ENCODE data around the gene ISG20. TPM values are rescaled to one million over a fixed set of nuclear protein-coding genes. Genes with fewer than 3 reads are reported as not detected.

ISG20 gene
- total and polyA plus RNA-seq, 8 donors: 3.0 to 14.2 (median 7.2) TPM

GRCh38 chr15:88647351-88648105 is 8.7 kb downstream of the ISG20 start:
- Histone ChIP-seq H3K27ac (peak overlapping the region in 2 of 4 donors; percentile 33 to 51), H3K36me3 (no peaks in the 10 kb centered on the region), H3K27me3 (no peaks in the 10 kb centered on the region), H3K4me1 (peaks cover 10 to 23% (median 17%) of the 10 kb centered on the region in 3 donors), H3K4me3 (no peak overlapping the region), H3K9me3 (no peaks in the 10 kb centered on the region)
- WGBS, 2 donors: 44 to 45% methylated on average over 11 of the region's 11 CpGs
- FAIRE-seq (no peak), DNase-seq (peak in 5 of 6 donors; percentile 78 to 83 (median 79)), ATAC-seq (peak; percentile 84 to 91 (median 88))
- intact Hi-C loops (cut with DNase I): no loop called here
- TF ChIP-seq CTCF (IDR thresholded peaks at IDR 0.05): no peak

GRCh38 chr15:88648357-88649214 is 9.8 kb downstream of the ISG20 start:
- DNase-seq: peak in 4 of 6 donors; percentile 58 to 70 (median 62)
- intact Hi-C loops (cut with DNase I): no loop called here
- no peak for TF ChIP-seq CTCF (IDR thresholded peaks at IDR 0.05)
- Histone ChIP-seq H3K9me3 (no peaks in the 10 kb centered on the region), H3K27ac (peak overlapping the region in 2 of 4 donors; percentile 33 to 51), H3K27me3 (no peaks in the 10 kb centered on the region), H3K4me3 (no peak overlapping the region), H3K4me1 (peaks cover 10 to 23% (median 17%) of the 10 kb centered on the region in 3 donors), H3K36me3 (no peaks in the 10 kb centered on the region)
- WGBS, 2 donors: 57 to 58% methylated on average over 12 of the region's 12 CpGs
- FAIRE-seq: no peak
- ATAC-seq: peak; percentile 72 to 78 (median 74)

GRCh38 chr15:88649286-88649733 is 10.5 kb downstream of the ISG20 start:
- intact Hi-C loops (cut with DNase I): no loop called here
- DNase-seq (no peak), FAIRE-seq (no peak), ATAC-seq (peak in 2 of 4 donors; percentile 4 to 5)
- H3K4me1 ChIP-seq: peaks cover 10 to 23% (median 17%) of the 10 kb centered on the region in 3 donors
- H3K27me3 ChIP-seq: no peaks in the 10 kb centered on the region
- no peak for TF ChIP-seq CTCF (IDR thresholded peaks at IDR 0.05)
- no peak overlapping the region for H3K4me3 ChIP-seq
- 77 to 79% methylated on average over 12 of the region's 12 CpGs for WGBS, 2 donors
- H3K9me3 ChIP-seq: no peaks in the 10 kb centered on the region
- no peaks in the 10 kb centered on the region for H3K36me3 ChIP-seq
- H3K27ac ChIP-seq: peak overlapping the region in 2 of 4 donors; percentile 29 to 51

- DNase-seq (no peak), ATAC-seq (no peak)
These were observed 11.1 kb downstream of the ISG20 start for GRCh38 chr15:88649753-88650551.

More at GRCh38 chr15:88649753-88650551, 11.1 kb downstream of the ISG20 start:
- no peak for TF ChIP-seq CTCF (IDR thresholded peaks at IDR 0.05)
- FAIRE-seq: no peak
- no peaks in the 10 kb centered on the region for H3K9me3 ChIP-seq
- H3K4me3 ChIP-seq: no peak overlapping the region
- H3K36me3 ChIP-seq: no peaks in the 10 kb centered on the region
- H3K4me1 ChIP-seq: peaks cover 10 to 23% (median 17%) of the 10 kb centered on the region in 3 donors
- intact Hi-C loops (cut with DNase I): no loop called here
- peak overlapping the region in 1 of 4 donors; percentile 51 for H3K27ac ChIP-seq
- 78 to 85% methylated on average over 23 of the region's 23 CpGs for WGBS, 2 donors
- no peaks in the 10 kb centered on the region for H3K27me3 ChIP-seq
